ENCODE data around the gene CLCN3. TPM values are rescaled to one million over a fixed set of nuclear protein-coding genes. Genes with fewer than 3 reads are reported as not detected.
"Not testable (repeated sequence)": the region's sequence is repeated elsewhere in the genome, so short reads cannot be mapped to it uniquely, and the experiment has no call there.

CLCN3 gene
- total RNA-seq, 1 experiment from 2014 or later: 48.9 TPM

- DNase-seq (ENCODE audit: extremely low read depth, low read depth): no peak
These were observed 30.0 kb downstream of the CLCN3 start for GRCh38 chr4:169650227-169650936.

- no peak for DNase-seq (ENCODE audit: extremely low read depth, low read depth)
These were observed 32.2 kb downstream of the CLCN3 start for GRCh38 chr4:169652535-169652934.

- no peak for DNase-seq (ENCODE audit: extremely low read depth, low read depth)
These were observed 35.0 kb downstream of the CLCN3 start for GRCh38 chr4:169655401-169655800.

GRCh38 chr4:169657470-169658107 is 37.2 kb downstream of the CLCN3 start:
- DNase-seq (ENCODE audit: extremely low read depth, low read depth): no peak

- DNase-seq (ENCODE audit: extremely low read depth, low read depth): no peak
These were observed 37.8 kb downstream of the CLCN3 start for GRCh38 chr4:169658196-169658595.

- DNase-seq (ENCODE audit: extremely low read depth, low read depth): peak; percentile 21
These were observed 38.8 kb downstream of the CLCN3 start for GRCh38 chr4:169658975-169659715.

GRCh38 chr4:169659716-169660670 is 39.6 kb downstream of the CLCN3 start:
- peak; percentile 97 for DNase-seq (ENCODE audit: extremely low read depth, low read depth)

- no peak for DNase-seq (ENCODE audit: extremely low read depth, low read depth)
These were observed 40.6 kb downstream of the CLCN3 start for GRCh38 chr4:169660929-169661328.

GRCh38 chr4:169661761-169662160 is 41.4 kb downstream of the CLCN3 start:
- DNase-seq (ENCODE audit: extremely low read depth, low read depth): no peak

GRCh38 chr4:169662206-169662605 is 41.8 kb downstream of the CLCN3 start:
- peak; percentile 22 for DNase-seq (ENCODE audit: extremely low read depth, low read depth)

- no peak for DNase-seq (ENCODE audit: extremely low read depth, low read depth)
These were observed 43.0 kb downstream of the CLCN3 start for GRCh38 chr4:169663402-169663801.

GRCh38 chr4:169663831-169664230 is 43.5 kb downstream of the CLCN3 start:
- peak; percentile 30 for DNase-seq (ENCODE audit: extremely low read depth, low read depth)

- DNase-seq (ENCODE audit: extremely low read depth, low read depth): no peak
These were observed 44.2 kb downstream of the CLCN3 start for GRCh38 chr4:169664615-169665014.

- no peak for DNase-seq (ENCODE audit: extremely low read depth, low read depth)
These were observed 44.8 kb downstream of the CLCN3 start for GRCh38 chr4:169665046-169665737.

- DNase-seq (ENCODE audit: extremely low read depth, low read depth): no peak
These were observed 47.8 kb downstream of the CLCN3 start for GRCh38 chr4:169668069-169668721.

GRCh38 chr4:169675825-169676224 is 55.4 kb downstream of the CLCN3 start:
- no peak for DNase-seq (ENCODE audit: extremely low read depth, low read depth)

- DNase-seq (ENCODE audit: extremely low read depth, low read depth): no peak
These were observed 56.9 kb downstream of the CLCN3 start for GRCh38 chr4:169677150-169677748.

GRCh38 chr4:169678486-169678885 is 58.1 kb downstream of the CLCN3 start:
- not testable (repeated sequence) for DNase-seq (ENCODE audit: extremely low read depth, low read depth)
